Measurements from ENCODE around the gene RPAP3. TPM values are rescaled to one million over a fixed set of nuclear protein-coding genes. Genes with fewer than 3 reads are reported as not detected.

The RPAP3 gene
- total and polyA plus RNA-seq, 9 donors: 15.6 to 71.3 (median 32.4) TPM

DNA sequence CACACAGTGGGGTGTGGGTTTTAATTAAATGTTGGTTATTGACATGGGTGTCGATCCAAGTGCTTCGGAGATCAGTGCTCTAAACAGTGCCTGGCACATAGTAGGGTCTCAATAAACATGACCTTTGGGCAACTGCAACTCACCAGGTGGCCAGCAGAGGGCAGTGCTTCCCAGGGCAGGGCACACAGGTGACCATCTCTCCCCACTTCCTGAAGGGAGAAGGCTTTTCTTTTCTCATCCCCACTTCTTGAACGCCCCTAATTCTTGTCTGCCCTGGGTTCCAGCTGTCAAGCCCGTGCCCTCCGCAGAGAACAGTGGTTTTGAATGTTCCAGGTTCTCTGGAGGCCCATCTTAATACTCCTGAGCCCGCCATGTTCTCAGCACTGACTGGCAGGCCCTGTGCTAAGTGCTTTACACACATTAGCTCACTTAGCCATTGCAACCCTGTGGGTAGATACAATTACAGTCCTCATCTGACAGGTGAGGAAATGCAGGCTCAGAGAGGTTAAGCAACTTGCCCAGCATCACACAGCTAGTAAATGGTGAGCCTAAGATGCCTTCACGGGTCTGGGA is 36.5 kb upstream of the RPAP3 start:
- TF ChIP-seq EP300 (IDR thresholded peaks at IDR 0.05): no peak
- TF ChIP-seq, protein P1, sequence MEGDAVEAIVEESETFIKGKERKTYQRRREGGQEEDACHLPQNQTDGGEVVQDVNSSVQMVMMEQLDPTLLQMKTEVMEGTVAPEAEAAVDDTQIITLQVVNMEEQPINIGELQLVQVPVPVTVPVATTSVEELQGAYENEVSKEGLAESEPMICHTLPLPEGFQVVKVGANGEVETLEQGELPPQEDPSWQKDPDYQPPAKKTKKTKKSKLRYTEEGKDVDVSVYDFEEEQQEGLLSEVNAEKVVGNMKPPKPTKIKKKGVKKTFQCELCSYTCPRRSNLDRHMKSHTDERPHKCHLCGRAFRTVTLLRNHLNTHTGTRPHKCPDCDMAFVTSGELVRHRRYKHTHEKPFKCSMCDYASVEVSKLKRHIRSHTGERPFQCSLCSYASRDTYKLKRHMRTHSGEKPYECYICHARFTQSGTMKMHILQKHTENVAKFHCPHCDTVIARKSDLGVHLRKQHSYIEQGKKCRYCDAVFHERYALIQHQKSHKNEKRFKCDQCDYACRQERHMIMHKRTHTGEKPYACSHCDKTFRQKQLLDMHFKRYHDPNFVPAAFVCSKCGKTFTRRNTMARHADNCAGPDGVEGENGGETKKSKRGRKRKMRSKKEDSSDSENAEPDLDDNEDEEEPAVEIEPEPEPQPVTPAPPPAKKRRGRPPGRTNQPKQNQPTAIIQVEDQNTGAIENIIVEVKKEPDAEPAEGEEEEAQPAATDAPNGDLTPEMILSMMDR (IDR thresholded peaks at IDR 0.05): peak; percentile 65 to 95 (median 93)
- Histone ChIP-seq H3K4me3 (no peak overlapping the region), H3K9me3 (no peaks in the 10 kb centered on the region), H3K36me3 (no peaks in the 10 kb centered on the region), H3K4me1 (ENCODE audit: insufficient read depth) (peaks cover 12% of the 10 kb centered on the region), H3K27ac (peak overlapping the region in 1 of 2 donors; percentile 51), H3K27me3 (no peaks in the 10 kb centered on the region)
- WGBS, 3 donors: 77 to 82% (median 82%) methylated on average over 7 of the region's 7 CpGs
- DNase-seq: peak in 4 of 5 donors; percentile 68 to 77 (median 74)
- intact Hi-C loops (cut with DNase I): loop anchor here in 2 of 4 donors (2.0 to 5.0 kb wide), 3 partner anchors 35 to 96 kb away; partner anchors contain the start of gene RPAP3 (in 1 of the 2)

DNA sequence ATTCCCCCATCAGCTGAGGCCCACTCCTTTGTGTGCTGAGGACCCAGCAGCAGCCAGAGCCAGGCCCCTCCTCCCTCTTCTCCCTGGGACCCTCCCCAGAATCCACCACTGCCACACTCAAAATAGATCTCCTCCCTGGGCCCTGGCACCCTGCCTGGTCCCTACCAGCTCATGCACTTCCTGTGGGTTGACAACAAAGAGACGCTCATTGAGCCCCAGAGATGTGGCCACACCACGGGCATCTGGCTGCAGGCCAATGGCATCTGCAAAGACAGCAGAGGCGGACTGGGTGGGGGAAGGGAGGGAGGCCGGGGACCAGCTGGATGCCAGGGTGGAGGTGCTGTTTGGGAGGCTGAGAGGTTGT is 35.5 kb upstream of the RPAP3 start:
- peak in 4 of 5 donors; percentile 47 to 78 (median 68) for DNase-seq
- H3K4me3 ChIP-seq: no peak overlapping the region
- no peaks in the 10 kb centered on the region for H3K36me3 ChIP-seq
- H3K9me3 ChIP-seq: no peaks in the 10 kb centered on the region
- H3K4me1 ChIP-seq (ENCODE audit: insufficient read depth): peaks cover 18% of the 10 kb centered on the region
- intact Hi-C loops (cut with DNase I): loop anchor here in 2 of 4 donors (5.0 kb wide), 2 partner anchors 34 to 36 kb away; partner anchors contain the start of gene RPAP3 (in 1 of the 2)
- WGBS, 3 donors: 48 to 50% (median 49%) methylated on average over 4 of the region's 4 CpGs
- TF ChIP-seq EP300 (IDR thresholded peaks at IDR 0.05): no peak
- TF ChIP-seq POLR2A (IDR thresholded peaks at IDR 0.05): no peak
- TF ChIP-seq, protein P1 (IDR thresholded peaks at IDR 0.05): no peak
- H3K27me3 ChIP-seq: no peaks in the 10 kb centered on the region
- H3K27ac ChIP-seq: peak overlapping the region; percentile 51 to 52

DNA sequence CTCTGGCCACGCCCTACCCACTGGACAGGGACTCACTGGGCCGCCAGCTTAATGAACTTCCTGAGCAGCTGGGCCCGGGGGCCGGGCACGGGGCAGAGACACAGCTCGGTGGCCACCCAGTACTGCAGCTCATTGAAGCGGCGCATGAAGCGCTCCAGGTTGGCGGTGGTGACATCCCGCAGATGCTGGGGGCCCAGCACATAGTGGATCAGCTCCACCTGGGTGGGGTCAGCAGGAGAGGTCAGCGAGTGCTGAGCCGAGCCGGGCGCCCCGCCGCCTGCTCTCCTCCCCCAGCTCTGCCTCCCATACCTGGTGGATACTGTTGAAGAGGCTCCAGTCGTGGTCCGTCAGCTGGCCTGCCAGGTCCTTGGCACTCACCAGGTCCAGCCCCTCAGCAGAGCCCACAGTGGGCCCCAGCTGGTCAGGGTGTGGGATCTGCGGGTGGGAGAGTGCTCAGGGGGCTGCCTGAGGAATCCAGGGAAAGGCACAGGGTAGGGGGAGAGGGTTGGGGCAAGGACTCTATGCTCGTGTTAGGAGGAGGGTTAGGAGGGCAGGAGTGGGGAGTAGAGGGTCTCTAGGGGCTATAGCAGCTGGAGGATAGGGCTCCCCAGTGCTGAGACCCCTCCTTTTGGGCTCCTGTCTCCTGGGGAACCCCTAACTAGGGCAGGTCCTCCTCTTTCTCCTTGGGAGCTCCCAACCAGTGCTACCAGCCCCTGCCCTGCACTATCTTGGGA is 34.9 kb upstream of the RPAP3 start:
- Histone ChIP-seq H3K4me3 (no peak overlapping the region), H3K36me3 (no peaks in the 10 kb centered on the region), H3K27ac (peak overlapping the region; percentile 51 to 52), H3K4me1 (ENCODE audit: insufficient read depth) (peaks cover 23% of the 10 kb centered on the region), H3K9me3 (no peaks in the 10 kb centered on the region), H3K27me3 (no peaks in the 10 kb centered on the region)
- DNase-seq: no peak
- TF ChIP-seq, protein P1 (IDR thresholded peaks at IDR 0.05): no peak
- no peak for TF ChIP-seq EP300 (IDR thresholded peaks at IDR 0.05)
- TF ChIP-seq POLR2A (IDR thresholded peaks at IDR 0.05): no peak
- intact Hi-C loops (cut with DNase I): loop anchor here in 2 of 4 donors (5.0 kb wide), 2 partner anchors 33 to 37 kb away; partner anchors contain the start of gene RPAP3 (in 1 of the 2)
- 77 to 81% (median 78%) methylated on average over 21 of the region's 21 CpGs for WGBS, 3 donors

DNA sequence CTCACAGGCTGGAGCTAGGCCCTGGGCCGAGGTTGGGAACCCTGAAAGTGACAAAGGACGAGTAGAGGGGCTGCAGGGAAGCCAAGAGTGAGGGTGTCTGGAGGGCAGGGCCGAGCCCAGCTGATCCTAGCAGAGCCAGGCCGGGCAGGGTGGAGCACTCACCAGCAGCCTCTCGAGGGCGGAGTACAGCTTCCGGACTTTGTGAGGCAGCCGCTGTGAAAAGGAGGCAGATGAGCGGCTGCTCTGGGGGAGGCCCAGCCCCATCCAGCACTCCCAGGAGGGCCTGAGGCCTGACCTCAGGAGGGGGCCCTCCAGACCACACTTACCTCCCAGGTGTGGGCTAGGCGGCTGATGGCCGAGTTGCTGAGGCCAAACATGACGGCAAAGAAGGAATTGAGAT is 34.1 kb upstream of the RPAP3 start:
- H3K36me3 ChIP-seq: no peaks in the 10 kb centered on the region
- TF ChIP-seq POLR2A (IDR thresholded peaks at IDR 0.05) (no peak), EP300 (IDR thresholded peaks at IDR 0.05) (no peak)
- TF ChIP-seq, protein P1 (IDR thresholded peaks at IDR 0.05): no peak
- H3K27ac ChIP-seq: peak overlapping the region; percentile 48 to 51
- H3K4me1 ChIP-seq (ENCODE audit: insufficient read depth): peaks cover 31% of the 10 kb centered on the region
- no peaks in the 10 kb centered on the region for H3K9me3 ChIP-seq
- H3K27me3 ChIP-seq: no peaks in the 10 kb centered on the region
- WGBS, 3 donors: 84 to 93% (median 86%) methylated on average over 12 of the region's 12 CpGs
- intact Hi-C loops (cut with DNase I): loop anchor here in 3 of 4 donors (5.0 to 10.0 kb wide), 3 partner anchors 33 to 95 kb away; partner anchors contain the start of gene RPAP3 (in 1 of the 3)
- no peak overlapping the region for H3K4me3 ChIP-seq
- no peak for DNase-seq

All from ovary (tissue), 9 donors.